HG03135 (cell line): ENCODE results near the gene ATP5MK.
A peak's percentile ranks its signal among the peaks of the same experiment; 100 is the strongest.
"Not testable (repeated sequence)": the region's sequence is repeated elsewhere in the genome, so short reads cannot be mapped to it uniquely, and the experiment has no call there.

Experiments used
- ATAC-seq: cut with Tn5 transposase; IDR thresholded peaks from one replicate; pipeline ENCODE4 v1.9.1; 2021; ENCODE audit warnings: mild to moderate bottlenecking, moderate library complexity; ENCODE audit not compliant: unreplicated experiment

Gene ATP5MK

GRCh38 chr10:103397191-103397825 is 1.0 kb upstream of the ATP5MK start:
- no peak for ATAC-seq

GRCh38 chr10:103396789-103397087 is 463 bp upstream of the ATP5MK start:
- ATAC-seq: no peak

GRCh38 chr10:103395754-103396066 is 565 bp downstream of the ATP5MK start:
- ATAC-seq: no peak

DNA sequence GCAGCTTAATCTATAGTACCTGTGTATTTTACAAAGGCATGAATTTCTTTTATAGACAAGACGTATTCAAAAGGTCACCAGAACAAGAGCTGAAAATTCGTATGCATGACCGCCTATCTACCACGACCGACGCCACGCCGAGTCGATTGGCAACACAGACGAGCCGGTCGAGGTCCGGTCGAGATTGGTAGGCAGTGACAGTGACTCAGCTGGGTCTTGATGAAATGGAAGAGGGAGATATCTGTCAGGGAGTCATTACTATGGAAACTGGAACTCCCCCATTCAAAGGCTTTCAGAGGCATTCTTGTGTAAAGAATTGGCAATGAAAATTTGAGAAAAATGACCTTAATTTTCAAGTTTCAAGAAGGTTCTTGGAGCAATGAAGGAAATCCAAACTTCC is 2.1 kb downstream of the ATP5MK start:
- no peak for ATAC-seq

DNA sequence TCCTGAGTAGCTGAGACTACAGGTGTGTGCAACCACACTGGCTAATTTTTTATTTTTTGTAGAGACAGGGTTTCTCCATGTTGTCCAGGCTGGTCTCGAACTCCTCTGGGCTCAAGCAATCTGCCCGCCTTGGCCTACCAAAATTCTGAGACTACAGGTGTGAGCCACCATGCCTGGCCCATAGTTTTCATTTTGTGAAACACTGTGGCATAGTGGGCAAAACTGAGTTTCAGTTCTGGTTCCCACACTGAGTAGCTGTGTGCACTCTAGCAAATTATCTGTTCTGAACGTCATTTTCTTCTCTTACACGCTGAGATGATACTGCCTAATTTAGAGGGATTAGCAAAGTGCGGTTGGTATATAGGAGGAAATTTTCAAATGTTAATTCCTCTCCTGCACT is 13.5 kb downstream of the ATP5MK start:
- no peak for ATAC-seq

- ATAC-seq: no peak
Observed at GRCh38 chr10:103374263-103374662, 22.0 kb downstream of the ATP5MK start.

DNA sequence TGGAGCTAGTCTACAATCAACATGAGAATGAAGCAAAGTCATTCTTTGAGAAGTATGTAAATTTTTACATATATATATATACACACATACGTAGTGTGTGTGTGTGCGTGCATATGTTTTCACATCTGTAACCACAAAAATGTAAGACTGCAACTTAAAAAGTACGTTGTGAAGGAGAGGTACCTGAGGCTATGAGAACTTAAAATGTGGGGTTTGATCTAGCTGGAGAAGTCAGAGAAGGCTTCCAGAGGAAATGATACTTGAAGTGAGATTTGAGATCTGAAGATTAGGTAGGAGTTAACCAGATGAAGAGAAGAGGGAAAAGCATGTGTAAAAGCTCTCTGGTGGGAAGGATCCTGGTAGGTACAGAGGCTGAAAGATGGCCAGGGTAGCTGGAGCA is 22.7 kb downstream of the ATP5MK start:
- no peak for ATAC-seq

GRCh38 chr10:103367782-103368518 is 28.3 kb downstream of the ATP5MK start, which contains the start of gene TAF5:
Gene TAF5, plus strand, starts transcription at chr10:103367976. Its CDS starts 14 bp downstream, at chr10:103367990.
- ATAC-seq: peak; percentile 64

DNA sequence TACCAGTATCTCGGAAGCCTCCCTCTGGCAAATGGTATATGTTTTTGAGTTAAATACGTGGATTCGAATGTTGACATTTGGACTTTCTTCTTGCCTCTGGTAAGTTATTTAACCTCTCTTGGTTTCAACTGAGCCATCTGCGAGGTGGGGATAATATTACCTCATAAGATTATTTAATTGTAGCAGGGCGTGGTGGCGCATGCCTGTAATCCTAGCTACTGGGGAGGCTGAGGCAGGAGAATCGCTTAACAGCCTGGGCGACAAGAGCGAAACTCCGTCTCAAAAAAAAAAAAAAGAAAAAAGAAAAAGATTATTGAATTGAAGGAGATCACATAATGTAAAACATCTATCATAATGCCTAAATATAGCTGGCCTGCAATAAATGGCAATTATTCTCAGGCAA is 28.9 kb downstream of the ATP5MK start:
- ATAC-seq: no peak

DNA sequence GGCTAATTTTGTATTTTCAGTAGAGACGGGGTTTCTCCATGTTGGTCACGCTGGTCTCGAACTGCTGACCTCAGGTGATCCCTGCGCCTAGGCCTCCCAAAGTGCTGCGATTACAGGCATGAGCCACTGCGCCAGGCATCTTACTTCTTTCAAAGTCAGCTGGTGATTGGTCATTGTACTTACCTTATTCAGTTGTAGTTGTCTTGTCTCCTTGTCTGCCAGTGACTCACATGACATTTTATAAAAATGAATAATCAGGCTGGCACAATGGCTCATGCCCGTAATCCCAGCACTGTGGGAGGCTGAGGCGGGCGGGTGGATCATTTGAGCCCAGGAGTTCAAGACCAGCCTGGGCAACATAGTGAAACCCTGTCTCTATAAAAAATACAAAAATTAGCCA is 35.5 kb downstream of the ATP5MK start:
- not testable (repeated sequence) for ATAC-seq

DNA sequence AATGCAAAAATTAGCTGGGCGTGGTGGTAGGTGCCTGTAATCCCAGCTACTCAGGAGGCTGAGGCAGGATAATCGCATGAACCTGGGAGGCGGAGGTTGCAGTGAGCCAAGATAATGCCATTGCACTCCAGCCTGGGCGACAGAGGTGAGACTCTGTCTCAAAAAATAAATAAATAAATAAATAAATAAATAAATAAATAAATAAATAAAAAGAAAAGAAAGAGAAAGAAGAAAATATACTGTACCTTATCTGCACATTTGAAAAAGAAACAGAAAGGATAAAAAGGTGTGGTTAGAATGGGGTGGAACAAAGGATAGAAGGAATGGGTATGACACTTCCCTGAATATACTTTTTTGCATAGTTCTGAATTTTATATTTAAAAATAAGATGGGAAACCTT is 36.8 kb downstream of the ATP5MK start:
- ATAC-seq: not testable (repeated sequence)

- ATAC-seq: no peak
Observed at GRCh38 chr10:103355906-103356599, 40.2 kb downstream of the ATP5MK start.

DNA sequence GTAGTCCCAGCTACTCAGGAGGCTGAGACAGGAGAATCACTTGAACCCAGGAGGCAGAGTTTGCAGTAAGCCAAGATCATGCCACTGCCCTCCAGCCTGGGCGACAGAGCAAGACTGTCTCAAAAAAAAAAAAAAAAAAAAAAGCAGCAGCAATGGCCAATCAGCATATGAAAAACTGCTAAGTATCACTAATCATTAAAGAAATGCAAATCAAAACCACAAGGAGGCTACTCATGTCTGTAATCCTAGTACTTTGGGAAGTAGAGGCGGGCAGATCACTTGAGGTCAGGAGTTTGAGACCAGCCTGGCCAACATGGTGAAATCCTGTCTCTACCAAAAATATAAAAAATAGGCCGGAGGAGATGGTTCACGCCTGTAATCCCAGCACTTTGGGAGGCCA is 41.7 kb downstream of the ATP5MK start:
- ATAC-seq: not testable (repeated sequence)

DNA sequence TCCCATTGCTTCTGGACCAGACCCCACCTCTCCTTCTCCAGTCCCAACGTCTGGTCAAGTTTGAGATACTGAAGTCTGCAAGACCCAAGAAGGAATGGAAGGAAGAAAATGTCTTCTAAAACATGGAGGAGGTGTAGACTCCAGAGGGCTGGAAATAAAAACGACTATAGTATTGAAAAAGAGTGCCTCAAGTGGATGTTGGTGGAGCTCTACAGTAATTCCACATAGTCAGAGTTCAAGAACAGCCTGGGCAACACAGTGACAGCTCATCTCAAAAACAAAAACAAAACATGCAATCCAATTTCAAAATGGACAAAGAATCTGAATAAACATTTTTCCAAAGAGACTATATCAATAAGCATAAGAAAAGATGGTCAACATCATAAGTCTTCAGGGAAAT is 43.0 kb downstream of the ATP5MK start:
- ATAC-seq: no peak

GRCh38 chr10:103350517-103351260 is 45.6 kb downstream of the ATP5MK start, which contains the start of gene PCGF6:
Gene PCGF6, minus strand, starts transcription at chr10:103351140. Its CDS starts 74 bp downstream, at chr10:103351066.
- peak; percentile 77 for ATAC-seq

DNA sequence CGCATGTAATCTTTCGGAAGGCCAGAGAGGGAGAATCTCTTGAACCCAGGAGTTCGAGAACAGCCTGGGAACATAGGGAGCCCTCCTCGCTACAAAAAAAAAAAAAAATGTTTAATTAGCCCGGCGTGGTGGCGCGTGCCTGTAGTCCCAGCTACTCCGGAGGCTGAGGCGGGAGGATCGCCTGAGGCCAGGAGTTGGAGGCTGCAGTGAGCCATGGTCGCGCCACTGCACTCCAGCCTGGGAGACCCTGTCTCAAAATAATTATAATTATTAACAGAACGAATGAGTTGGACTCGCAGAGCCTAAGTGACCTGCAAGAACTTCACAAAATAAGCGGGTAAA is 46.1 kb downstream of the ATP5MK start:
- no peak for ATAC-seq
